ENCODE measurements around the gene MAST4.

DNA sequence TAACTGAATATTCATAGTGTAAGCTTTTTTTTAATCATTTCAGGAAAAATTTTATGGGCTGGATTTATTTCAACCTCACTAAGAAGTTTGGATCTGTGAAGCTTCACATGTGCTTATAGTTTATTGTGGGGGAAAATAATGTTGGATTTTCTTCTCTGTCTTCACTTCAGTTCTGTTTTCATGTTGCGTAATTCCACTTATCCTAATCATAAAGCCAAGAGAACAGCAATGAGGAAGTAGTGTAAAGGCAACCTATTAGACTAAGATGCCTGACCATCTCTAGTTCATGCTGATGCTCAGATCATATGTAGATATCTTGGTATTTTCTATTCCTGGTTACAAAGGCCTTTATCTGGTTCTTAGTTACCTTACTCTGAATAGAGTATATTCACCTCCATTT is 550.4 kb downstream of the MAST4 start:
- TF ChIP-seq YY1 (tag by site-specific recombination; IDR thresholded peaks at IDR 0.05) (no peak), ZNF670 (tag by site-specific recombination; IDR thresholded peaks at IDR 0.05; ENCODE audit: low read depth) (no peak), ZBTB8A (tag by site-specific recombination; IDR thresholded peaks at IDR 0.05) (no peak), ZNF654 (tag by site-specific recombination; IDR thresholded peaks at IDR 0.05; ENCODE audit: low read depth) (no peak), ZFHX2 (tag by site-specific recombination; conservative IDR thresholded peaks at IDR 0.05) (no peak), ZNF571 (tag by site-specific recombination; IDR thresholded peaks at IDR 0.05) (no peak)
- TF ChIP-seq, protein P1, sequence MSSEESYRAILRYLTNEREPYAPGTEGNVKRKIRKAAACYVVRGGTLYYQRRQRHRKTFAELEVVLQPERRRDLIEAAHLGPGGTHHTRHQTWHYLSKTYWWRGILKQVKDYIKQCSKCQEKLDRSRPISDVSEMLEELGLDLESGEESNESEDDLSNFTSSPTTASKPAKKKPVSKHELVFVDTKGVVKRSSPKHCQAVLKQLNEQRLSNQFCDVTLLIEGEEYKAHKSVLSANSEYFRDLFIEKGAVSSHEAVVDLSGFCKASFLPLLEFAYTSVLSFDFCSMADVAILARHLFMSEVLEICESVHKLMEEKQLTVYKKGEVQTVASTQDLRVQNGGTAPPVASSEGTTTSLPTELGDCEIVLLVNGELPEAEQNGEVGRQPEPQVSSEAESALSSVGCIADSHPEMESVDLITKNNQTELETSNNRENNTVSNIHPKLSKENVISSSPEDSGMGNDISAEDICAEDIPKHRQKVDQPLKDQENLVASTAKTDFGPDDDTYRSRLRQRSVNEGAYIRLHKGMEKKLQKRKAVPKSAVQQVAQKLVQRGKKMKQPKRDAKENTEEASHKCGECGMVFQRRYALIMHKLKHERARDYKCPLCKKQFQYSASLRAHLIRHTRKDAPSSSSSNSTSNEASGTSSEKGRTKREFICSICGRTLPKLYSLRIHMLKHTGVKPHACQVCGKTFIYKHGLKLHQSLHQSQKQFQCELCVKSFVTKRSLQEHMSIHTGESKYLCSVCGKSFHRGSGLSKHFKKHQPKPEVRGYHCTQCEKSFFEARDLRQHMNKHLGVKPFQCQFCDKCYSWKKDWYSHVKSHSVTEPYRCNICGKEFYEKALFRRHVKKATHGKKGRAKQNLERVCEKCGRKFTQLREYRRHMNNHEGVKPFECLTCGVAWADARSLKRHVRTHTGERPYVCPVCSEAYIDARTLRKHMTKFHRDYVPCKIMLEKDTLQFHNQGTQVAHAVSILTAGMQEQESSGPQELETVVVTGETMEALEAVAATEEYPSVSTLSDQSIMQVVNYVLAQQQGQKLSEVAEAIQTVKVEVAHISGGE (tag by site-specific recombination; conservative IDR thresholded peaks at IDR 0.05; ENCODE audit: low read depth): no peak
- TF ChIP-seq, protein P2, sequence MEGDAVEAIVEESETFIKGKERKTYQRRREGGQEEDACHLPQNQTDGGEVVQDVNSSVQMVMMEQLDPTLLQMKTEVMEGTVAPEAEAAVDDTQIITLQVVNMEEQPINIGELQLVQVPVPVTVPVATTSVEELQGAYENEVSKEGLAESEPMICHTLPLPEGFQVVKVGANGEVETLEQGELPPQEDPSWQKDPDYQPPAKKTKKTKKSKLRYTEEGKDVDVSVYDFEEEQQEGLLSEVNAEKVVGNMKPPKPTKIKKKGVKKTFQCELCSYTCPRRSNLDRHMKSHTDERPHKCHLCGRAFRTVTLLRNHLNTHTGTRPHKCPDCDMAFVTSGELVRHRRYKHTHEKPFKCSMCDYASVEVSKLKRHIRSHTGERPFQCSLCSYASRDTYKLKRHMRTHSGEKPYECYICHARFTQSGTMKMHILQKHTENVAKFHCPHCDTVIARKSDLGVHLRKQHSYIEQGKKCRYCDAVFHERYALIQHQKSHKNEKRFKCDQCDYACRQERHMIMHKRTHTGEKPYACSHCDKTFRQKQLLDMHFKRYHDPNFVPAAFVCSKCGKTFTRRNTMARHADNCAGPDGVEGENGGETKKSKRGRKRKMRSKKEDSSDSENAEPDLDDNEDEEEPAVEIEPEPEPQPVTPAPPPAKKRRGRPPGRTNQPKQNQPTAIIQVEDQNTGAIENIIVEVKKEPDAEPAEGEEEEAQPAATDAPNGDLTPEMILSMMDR (tag by site-specific recombination; IDR thresholded peaks at IDR 0.05): no peak
